Measurements from ENCODE around the gene ETV6. TPM values are rescaled to one million over a fixed set of nuclear protein-coding genes. Genes with fewer than 3 reads are reported as not detected.
A peak's percentile ranks its signal among the peaks of the same experiment; 100 is the strongest.

ETV6 gene
- total RNA-seq, 2 donors from 2014 or later, result 17.5 to 17.9 TPM

DNA sequence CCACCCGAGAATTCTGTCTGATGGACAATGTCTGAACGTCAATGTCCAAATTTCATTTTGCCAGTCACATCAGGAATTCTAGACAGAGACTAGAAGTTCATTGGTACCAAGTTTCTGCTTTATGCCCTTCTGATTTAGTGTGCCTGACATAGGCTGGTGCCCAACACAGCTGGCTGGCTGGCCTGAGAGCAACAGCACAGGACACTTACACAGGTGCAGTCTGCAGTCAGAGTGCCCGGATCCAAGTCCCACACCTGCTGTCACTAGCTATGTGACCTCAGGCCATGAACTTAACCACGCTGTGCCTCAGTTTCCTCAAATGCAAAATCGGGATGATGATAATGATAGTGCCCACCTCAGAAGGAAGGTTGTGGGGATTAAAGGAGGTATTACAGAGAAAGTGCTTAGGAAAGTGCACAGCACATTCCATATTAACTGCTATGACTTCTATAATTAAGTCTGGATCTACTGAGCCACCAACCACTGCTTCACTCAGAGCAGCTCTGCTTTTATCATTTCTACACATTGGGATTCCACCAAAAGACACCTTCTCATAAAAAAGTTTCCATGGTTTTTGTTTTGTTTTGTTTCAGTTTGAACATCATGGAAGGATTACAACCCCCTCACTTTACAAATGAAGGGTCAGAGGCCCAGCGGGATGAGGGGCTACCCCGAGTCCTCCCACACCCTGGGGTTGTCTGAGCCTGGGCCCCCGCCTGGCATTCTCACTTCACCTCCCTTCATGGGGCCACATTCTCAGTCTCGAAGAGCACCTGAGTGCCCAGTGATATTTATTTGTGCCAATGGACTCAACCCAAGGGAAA, 252.4 kb downstream of the ETV6 start:
- no peaks in the 10 kb centered on the region for H3K9me3 ChIP-seq
- DNase-seq (peak in 1 of 4 donors; percentile 24), ATAC-seq (no peak)
- no peaks in the 10 kb centered on the region for H3K36me3 ChIP-seq (replicated peaks in 1 of 2; ENCODE audit: insufficient read depth in 1 of 2, low read depth in 2 of 2)
- intact Hi-C loops (cut with DNase I), result no loop called here
- H3K27me3 ChIP-seq, result no peaks in the 10 kb centered on the region
- H3K27ac ChIP-seq, result no peak overlapping the region
- H3K4me1 ChIP-seq, result no peaks in the 10 kb centered on the region
- WGBS, 2 donors, result 68 to 73% methylated on average over 9 of the region's 9 CpGs
- TF ChIP-seq POLR2A (IDR thresholded peaks at IDR 0.05), result no peak
- TF ChIP-seq, protein P1, sequence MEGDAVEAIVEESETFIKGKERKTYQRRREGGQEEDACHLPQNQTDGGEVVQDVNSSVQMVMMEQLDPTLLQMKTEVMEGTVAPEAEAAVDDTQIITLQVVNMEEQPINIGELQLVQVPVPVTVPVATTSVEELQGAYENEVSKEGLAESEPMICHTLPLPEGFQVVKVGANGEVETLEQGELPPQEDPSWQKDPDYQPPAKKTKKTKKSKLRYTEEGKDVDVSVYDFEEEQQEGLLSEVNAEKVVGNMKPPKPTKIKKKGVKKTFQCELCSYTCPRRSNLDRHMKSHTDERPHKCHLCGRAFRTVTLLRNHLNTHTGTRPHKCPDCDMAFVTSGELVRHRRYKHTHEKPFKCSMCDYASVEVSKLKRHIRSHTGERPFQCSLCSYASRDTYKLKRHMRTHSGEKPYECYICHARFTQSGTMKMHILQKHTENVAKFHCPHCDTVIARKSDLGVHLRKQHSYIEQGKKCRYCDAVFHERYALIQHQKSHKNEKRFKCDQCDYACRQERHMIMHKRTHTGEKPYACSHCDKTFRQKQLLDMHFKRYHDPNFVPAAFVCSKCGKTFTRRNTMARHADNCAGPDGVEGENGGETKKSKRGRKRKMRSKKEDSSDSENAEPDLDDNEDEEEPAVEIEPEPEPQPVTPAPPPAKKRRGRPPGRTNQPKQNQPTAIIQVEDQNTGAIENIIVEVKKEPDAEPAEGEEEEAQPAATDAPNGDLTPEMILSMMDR (IDR thresholded peaks at IDR 0.05), result no peak
- H3K4me3 ChIP-seq, result no peak overlapping the region

DNA sequence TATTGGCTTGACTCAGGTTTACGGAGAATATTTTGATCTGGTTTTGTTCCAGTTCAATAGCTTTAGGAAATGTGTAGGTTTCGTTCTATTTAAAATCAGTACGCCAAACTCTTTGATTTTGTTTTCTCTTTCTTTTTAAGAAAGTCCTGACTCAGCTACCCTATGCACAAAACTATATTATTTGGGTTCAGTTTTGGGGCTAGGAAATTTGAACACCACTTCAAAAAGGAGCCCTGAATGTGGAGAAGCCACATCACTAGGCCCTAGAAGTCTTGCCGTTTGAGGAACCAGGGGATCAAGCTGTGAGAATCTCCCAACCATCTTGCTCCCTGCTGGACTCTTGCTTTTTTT, 253.0 kb downstream of the ETV6 start:
- Histone ChIP-seq H3K36me3 (replicated peaks in 1 of 2; ENCODE audit: insufficient read depth in 1 of 2, low read depth in 2 of 2) (no peaks in the 10 kb centered on the region), H3K27ac (no peak overlapping the region), H3K4me1 (no peaks in the 10 kb centered on the region), H3K9me3 (no peaks in the 10 kb centered on the region), H3K27me3 (no peaks in the 10 kb centered on the region), H3K4me3 (no peak overlapping the region)
- ATAC-seq (no peak), DNase-seq (no peak)
- 84 to 91% methylated on average over 4 of the region's 4 CpGs for WGBS, 2 donors
- TF ChIP-seq, protein P1 (IDR thresholded peaks at IDR 0.05), result no peak
- TF ChIP-seq POLR2A (IDR thresholded peaks at IDR 0.05), result no peak
- intact Hi-C loops (cut with DNase I), result no loop called here

DNA sequence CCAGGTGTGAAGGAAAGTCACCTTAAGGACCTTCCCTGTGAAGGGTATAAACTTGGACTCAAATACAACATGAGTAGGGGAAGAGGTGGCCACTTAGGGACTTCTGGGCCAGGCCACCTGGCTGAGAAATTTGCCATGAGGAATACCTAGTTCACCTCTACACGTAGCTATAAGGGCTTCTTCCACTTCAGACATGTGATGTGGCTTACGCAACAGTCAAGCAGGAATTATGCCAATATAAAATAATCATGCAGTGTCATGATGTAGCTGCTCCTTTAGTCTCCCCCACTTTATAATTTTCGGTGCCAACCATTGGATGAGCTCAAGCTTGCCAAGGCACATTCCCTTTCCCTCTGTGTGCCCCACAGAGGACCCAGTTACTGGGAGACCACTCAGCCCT, 254.7 kb downstream of the ETV6 start:
- no peaks in the 10 kb centered on the region for H3K9me3 ChIP-seq
- no peak overlapping the region for H3K27ac ChIP-seq
- H3K27me3 ChIP-seq, result no peaks in the 10 kb centered on the region
- DNase-seq (no peak), ATAC-seq (no peak)
- no peak overlapping the region for H3K4me3 ChIP-seq
- WGBS, 2 donors, result 79 to 83% methylated on average over 3 of the region's 3 CpGs
- no peaks in the 10 kb centered on the region for H3K36me3 ChIP-seq (replicated peaks in 1 of 2; ENCODE audit: insufficient read depth in 1 of 2, low read depth in 2 of 2)
- H3K4me1 ChIP-seq, result no peaks in the 10 kb centered on the region
- intact Hi-C loops (cut with DNase I), result no loop called here
- TF ChIP-seq, protein P1 (IDR thresholded peaks at IDR 0.05), result no peak
- no peak for TF ChIP-seq POLR2A (IDR thresholded peaks at IDR 0.05)

- no peaks in the 10 kb centered on the region for H3K36me3 ChIP-seq (replicated peaks in 1 of 2; ENCODE audit: insufficient read depth in 1 of 2, low read depth in 2 of 2)
- no peaks in the 10 kb centered on the region for H3K9me3 ChIP-seq
- no peak for TF ChIP-seq POLR2A (IDR thresholded peaks at IDR 0.05)
- no peak overlapping the region for H3K27ac ChIP-seq
- intact Hi-C loops (cut with DNase I), result no loop called here
- H3K27me3 ChIP-seq, result no peaks in the 10 kb centered on the region
- no peaks in the 10 kb centered on the region for H3K4me1 ChIP-seq
- ATAC-seq (no peak), DNase-seq (no peak)
- no peak overlapping the region for H3K4me3 ChIP-seq
Observed at GRCh38 chr12:11905534-11905933, 256.1 kb downstream of the ETV6 start.

DNA sequence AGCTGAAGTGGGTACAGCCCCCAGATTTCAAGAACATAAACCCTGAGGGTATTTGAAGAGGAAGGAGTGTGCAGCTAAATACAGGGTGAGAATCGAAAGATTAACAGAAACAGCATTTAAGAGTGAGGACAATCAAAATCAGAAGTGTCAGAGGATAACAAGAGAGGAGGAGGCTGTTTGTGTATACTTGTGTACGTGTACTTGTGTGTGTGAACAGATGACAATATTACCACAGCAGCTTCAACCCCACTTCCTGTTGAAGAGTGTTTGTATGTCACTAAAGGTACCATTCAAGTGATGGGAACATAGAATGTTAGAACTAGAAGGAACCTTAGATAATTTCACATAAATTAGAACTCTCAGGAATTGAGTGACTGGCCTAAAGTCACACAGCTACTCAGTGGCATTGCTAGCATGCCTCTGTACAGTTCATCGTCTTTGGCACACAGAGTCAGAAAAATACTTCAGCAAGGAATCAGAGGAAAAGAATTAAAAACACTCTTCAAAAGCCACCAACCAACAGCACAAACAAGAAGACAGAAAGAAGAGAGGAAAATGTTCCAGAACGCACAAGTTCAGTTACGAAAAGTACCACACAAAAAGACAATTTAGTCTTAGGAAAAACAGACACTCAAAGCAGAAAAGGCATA, 256.9 kb downstream of the ETV6 start:
- no peak overlapping the region for H3K27ac ChIP-seq
- intact Hi-C loops (cut with DNase I), result no loop called here
- H3K27me3 ChIP-seq, result no peaks in the 10 kb centered on the region
- no peaks in the 10 kb centered on the region for H3K36me3 ChIP-seq (replicated peaks in 1 of 2; ENCODE audit: insufficient read depth in 1 of 2, low read depth in 2 of 2)
- ATAC-seq (no peak), DNase-seq (no peak)
- H3K9me3 ChIP-seq, result no peaks in the 10 kb centered on the region
- no peaks in the 10 kb centered on the region for H3K4me1 ChIP-seq
- WGBS, 2 donors, result 80 to 88% methylated on average over 5 of the region's 5 CpGs
- no peak overlapping the region for H3K4me3 ChIP-seq
- TF ChIP-seq, protein P1 (IDR thresholded peaks at IDR 0.05), result no peak
- TF ChIP-seq POLR2A (IDR thresholded peaks at IDR 0.05), result no peak
